Upper lobe of left lung (tissue), 4 donors: ENCODE data around the gene PIK3R2.

Experiments used
- POLR2A ChIP-seq, 4 donors: fragments of 450-650 bp; IDR thresholded peaks; one replicate each; pipeline ENCODE4 v1.5.1; 2016 to 2017; ENCODE audit warnings: antibody characterized with exemption in 4 of 4, mild to moderate bottlenecking in 2 of 4
- TF ChIP-seq, protein P1 (sequence below), 6 experiments: fragments of 450-650 bp in 4 of 6; fragments of 200-600 bp in 2 of 6; sonication (generic) in 2 of 6; IDR thresholded peaks; one replicate each; pipeline ENCODE4 v1.5.1; 2016 to 2019; ENCODE audit warnings: antibody characterized with exemption in 6 of 6

DNA sequence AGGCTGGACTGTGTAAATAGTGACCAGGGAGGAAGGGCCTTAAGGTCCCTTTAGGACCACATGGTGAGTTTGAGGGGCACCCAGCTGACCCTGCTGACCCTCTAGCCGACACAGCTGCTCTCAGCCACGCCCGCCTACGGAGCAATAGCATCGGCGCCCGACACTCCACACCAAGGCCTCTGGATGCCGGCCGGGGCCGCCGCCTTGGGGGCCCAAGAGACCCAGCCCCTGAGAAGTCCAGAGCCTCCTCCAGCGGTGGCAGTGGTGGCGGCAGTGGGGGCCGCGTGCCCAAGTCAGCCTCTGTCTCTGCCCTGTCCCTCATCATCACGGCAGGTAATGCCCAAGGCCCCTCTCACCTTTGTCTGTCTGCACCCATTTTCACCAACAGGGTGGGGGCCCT lies 8.6 kb upstream of the PIK3R2 start:
- TF ChIP-seq, protein P1, sequence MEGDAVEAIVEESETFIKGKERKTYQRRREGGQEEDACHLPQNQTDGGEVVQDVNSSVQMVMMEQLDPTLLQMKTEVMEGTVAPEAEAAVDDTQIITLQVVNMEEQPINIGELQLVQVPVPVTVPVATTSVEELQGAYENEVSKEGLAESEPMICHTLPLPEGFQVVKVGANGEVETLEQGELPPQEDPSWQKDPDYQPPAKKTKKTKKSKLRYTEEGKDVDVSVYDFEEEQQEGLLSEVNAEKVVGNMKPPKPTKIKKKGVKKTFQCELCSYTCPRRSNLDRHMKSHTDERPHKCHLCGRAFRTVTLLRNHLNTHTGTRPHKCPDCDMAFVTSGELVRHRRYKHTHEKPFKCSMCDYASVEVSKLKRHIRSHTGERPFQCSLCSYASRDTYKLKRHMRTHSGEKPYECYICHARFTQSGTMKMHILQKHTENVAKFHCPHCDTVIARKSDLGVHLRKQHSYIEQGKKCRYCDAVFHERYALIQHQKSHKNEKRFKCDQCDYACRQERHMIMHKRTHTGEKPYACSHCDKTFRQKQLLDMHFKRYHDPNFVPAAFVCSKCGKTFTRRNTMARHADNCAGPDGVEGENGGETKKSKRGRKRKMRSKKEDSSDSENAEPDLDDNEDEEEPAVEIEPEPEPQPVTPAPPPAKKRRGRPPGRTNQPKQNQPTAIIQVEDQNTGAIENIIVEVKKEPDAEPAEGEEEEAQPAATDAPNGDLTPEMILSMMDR (IDR thresholded peaks at IDR 0.05): no peak
- TF ChIP-seq POLR2A (IDR thresholded peaks at IDR 0.05): no peak
